SW480 (cell line): ENCODE measurements around the gene KRTAP12-2.
A peak's percentile ranks its signal among the peaks of the same experiment; 100 is the strongest.
"Not testable (repeated sequence)": the region's sequence is repeated elsewhere in the genome, so short reads cannot be mapped to it uniquely, and the experiment has no call there.

Source experiments
- DNase-seq: peaks from one replicate; pipeline ENCODE4 v3.0.0-alpha.2; 2016; ENCODE audit warnings: low spot score

KRTAP12-2 gene

GRCh38 chr21:44650265-44650972 lies 16.3 kb downstream of the KRTAP12-2 start:
- DNase-seq, result no peak

- no peak for DNase-seq
Observed at GRCh38 chr21:44649521-44650100, 17.1 kb downstream of the KRTAP12-2 start.

GRCh38 chr21:44648557-44649311 lies 18.0 kb downstream of the KRTAP12-2 start:
- no peak for DNase-seq

- no peak for DNase-seq
Observed at GRCh38 chr21:44647222-44647552, 19.5 kb downstream of the KRTAP12-2 start.

GRCh38 chr21:44646366-44647221 lies 20.1 kb downstream of the KRTAP12-2 start, which contains the start of gene KRTAP10-11:
Gene KRTAP10-11, plus strand, starts transcription at chr21:44646414. Its CDS starts 45 bp downstream, at chr21:44646459.
- DNase-seq, result not testable (repeated sequence)

GRCh38 chr21:44644878-44645277 lies 21.8 kb downstream of the KRTAP12-2 start:
- no peak for DNase-seq

- no peak for DNase-seq
Observed at GRCh38 chr21:44643741-44644310, 22.9 kb downstream of the KRTAP12-2 start.

GRCh38 chr21:44640761-44641160 lies 26.0 kb downstream of the KRTAP12-2 start:
- DNase-seq, result no peak

- DNase-seq, result no peak
Observed at GRCh38 chr21:44639331-44639655, 27.4 kb downstream of the KRTAP12-2 start.

GRCh38 chr21:44638506-44639330 lies 28.0 kb downstream of the KRTAP12-2 start:
- DNase-seq, result not testable (repeated sequence)

- DNase-seq, result not testable (repeated sequence)
Observed at GRCh38 chr21:44637851-44638348, 28.8 kb downstream of the KRTAP12-2 start.

- DNase-seq, result no peak
Observed at GRCh38 chr21:44637018-44637850, 29.5 kb downstream of the KRTAP12-2 start, which contains the start of gene KRTAP10-10. Gene KRTAP10-10, plus strand, starts transcription at chr21:44637356. Its CDS starts 62 bp downstream, at chr21:44637418.

- no peak for DNase-seq
Observed at GRCh38 chr21:44636209-44637017, 30.3 kb downstream of the KRTAP12-2 start.

- peak; percentile 16 for DNase-seq
Observed at GRCh38 chr21:44632067-44632466, 34.7 kb downstream of the KRTAP12-2 start.

GRCh38 chr21:44630440-44630839 lies 36.3 kb downstream of the KRTAP12-2 start:
- DNase-seq, result no peak

- DNase-seq, result no peak
Observed at GRCh38 chr21:44628707-44629391, 37.9 kb downstream of the KRTAP12-2 start.

- not testable (repeated sequence) for DNase-seq
Observed at GRCh38 chr21:44627831-44628233, 38.9 kb downstream of the KRTAP12-2 start.

GRCh38 chr21:44627181-44627822 lies 39.4 kb downstream of the KRTAP12-2 start:
- not testable (repeated sequence) for DNase-seq
